Brain pericyte (primary cell): Measurements from ENCODE around the gene STX16.

Experiments used
- DNase-seq: peaks from one replicate; pipeline ENCODE4 v3.0.0-alpha.2; 2012; ENCODE audit warnings: low read depth, low spot score

Gene STX16

GRCh38 chr20:58709703-58710039 is 58.6 kb downstream of the STX16 start:
- DNase-seq: no peak

- no peak for DNase-seq
Measured at GRCh38 chr20:58710481-58711265, 59.6 kb downstream of the STX16 start.

GRCh38 chr20:58711266-58712051 is 60.4 kb downstream of the STX16 start:
- DNase-seq: no peak

DNA sequence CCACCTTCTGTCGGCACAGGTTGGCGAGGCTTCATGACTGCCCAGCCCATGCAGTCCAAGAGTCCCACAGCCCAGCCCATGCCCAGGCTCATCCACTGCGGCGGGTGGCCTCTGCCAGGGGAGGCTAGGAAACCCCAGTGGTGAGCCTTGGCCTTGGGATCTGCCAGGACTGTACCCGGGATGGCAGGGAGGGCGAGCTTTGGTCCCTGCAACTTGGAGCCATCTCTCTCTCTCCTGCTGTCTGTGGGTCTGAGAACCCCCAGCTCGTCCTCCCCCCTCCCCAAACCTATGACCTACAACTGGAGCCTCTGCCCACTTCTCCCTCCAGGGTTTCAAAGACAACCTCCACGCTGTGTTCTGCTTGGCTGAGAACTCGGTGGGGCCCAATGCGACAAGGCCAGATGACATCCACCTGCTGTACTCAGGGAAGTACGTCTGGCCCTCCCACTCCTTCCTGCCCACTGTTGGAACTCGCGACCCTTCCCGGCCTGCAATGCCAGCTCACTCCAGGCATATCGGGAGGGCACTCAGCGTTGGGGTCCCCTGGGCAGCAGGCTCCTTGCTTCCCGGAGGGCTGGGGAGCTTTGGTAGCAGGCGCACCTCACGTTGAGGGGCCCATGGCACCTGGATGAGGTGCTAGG is 61.2 kb downstream of the STX16 start:
- DNase-seq: no peak

GRCh38 chr20:58712806-58713731 is 62.0 kb downstream of the STX16 start:
- no peak for DNase-seq

DNA sequence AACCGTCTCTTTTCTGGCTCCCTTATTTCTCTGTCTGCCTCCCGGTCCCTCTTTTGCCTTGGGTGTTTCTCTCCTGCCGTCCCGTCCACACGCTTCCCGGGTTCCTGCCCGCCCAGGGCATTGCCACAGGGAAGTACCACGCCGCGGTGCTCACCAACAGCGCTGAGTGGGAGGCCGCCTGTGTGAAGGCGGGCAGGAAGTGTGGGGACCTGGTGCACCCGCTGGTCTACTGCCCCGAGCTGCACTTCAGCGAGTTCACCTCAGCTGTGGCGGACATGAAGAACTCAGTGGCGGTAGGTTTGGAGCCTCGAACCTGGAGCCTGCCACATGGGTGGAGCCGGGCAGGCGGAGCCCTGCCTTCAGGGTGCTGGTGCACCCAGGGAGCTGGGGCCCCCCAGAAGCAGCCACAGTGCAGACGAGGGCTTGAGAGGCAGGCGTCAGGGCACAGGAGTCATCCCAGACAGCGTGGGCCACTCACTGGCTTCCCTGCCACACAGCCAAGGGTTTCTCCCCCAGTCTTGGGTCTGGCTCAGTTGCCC is 62.8 kb downstream of the STX16 start:
- no peak for DNase-seq

- DNase-seq: no peak
Measured at GRCh38 chr20:58714340-58714922, 63.3 kb downstream of the STX16 start.

DNA sequence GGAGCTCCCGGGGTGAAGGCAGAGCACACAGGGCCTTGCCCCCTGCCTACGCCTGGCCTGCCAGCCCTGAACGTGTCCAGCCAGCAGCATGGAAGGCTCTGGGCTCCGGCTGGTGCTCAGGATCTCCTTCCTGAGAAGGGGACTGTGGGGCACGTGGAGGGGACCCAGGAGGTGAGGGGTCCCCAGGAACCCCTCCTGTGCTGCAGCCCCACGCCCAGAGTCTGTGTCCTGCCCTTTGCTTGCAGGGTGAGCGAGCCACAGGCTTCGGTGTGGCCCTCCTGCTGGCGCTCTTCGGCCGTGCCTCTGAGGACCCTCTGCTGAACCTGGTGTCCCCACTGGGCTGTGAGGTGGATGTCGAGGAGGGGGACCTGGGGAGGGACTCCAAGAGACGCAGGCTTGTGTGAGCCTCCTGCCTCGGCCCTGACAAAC is 63.9 kb downstream of the STX16 start:
- DNase-seq: no peak

- no peak for DNase-seq
Measured at GRCh38 chr20:58715391-58715800, 64.3 kb downstream of the STX16 start.

GRCh38 chr20:58715801-58716475 is 64.9 kb downstream of the STX16 start:
- no peak for DNase-seq

- DNase-seq: no peak
Measured at GRCh38 chr20:58716476-58717277, 65.6 kb downstream of the STX16 start.

- no peak for DNase-seq
Measured at GRCh38 chr20:58717278-58718091, 66.4 kb downstream of the STX16 start.

- DNase-seq: no peak
Measured at GRCh38 chr20:58718121-58718563, 67.1 kb downstream of the STX16 start.

DNA sequence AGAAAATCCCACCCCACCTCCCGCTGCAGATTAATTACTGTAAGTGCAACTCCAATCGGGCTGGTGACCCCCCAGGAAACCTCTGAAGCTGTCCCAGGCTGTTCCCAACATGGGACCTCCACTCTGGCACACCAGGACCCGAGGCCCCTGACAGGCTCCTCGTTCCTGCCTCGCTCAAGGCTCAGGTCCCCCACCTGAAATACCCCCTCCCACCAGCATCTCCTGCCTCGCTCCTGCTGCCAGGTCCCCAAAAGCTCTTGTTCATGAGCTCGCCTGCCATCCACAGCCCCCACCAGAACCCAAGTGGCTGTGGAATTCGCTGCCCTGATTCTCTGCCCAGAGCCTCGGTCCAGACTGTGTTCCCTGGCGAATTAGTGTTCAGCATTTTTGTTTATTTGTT is 67.6 kb downstream of the STX16 start:
- no peak for DNase-seq

GRCh38 chr20:58719258-58719657 is 68.2 kb downstream of the STX16 start:
- no peak for DNase-seq

- DNase-seq: no peak
Measured at GRCh38 chr20:58719971-58720371, 68.9 kb downstream of the STX16 start.

GRCh38 chr20:58720890-58721289 is 69.8 kb downstream of the STX16 start:
- DNase-seq: no peak

DNA sequence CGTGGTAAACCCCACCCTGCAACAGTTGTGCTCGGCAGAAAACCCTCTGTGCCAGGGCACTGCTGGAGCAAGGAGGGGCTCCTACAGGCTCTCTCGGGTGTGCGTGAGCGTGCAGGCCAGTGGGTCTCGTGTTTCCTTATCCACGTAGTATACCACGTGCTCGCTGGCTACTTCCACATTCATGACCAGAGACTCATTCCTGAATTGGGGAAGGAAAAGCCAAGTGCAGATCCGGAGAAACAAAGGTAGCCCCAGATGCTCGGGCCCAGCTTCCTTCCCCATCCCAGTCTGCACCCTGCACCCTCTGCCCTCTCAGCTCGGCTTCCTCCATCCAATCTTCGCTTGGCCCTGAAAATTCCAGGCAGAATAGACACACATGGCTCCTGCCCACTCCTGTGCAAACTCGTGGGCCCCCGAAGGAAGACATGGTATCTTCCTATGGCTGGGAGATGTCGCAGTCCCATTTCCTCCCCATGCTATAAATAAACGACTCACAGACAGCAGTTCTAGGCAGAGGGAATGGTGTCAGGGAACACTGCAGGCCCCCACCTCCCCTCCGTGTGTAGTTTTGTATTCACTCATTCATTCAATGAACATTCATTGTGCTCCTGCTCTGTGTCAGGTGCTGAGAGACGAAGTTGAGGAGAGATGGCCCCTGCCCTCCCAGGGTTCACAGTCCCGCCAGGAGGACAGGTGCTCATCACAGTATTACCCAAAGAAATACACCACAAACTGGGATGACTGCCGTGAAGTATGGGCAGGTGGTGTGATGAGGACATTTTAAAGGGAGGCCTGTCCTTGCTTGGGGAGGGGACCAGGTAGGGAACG is 71.1 kb downstream of the STX16 start:
- DNase-seq: no peak
